ENCODE results near the gene VAMP8. TPM values are rescaled to one million over a fixed set of nuclear protein-coding genes. Genes with fewer than 3 reads are reported as not detected.

Gene VAMP8
- total RNA-seq, result 10 to 100 TPM; 29.2 to 50.8 TPM
- polyA plus RNA-seq, result 100 to 1,000 TPM; 108 to 140 TPM

GRCh38 chr2:85577386-85578242, at the start of gene VAMP8:
Gene VAMP8, plus strand, starts transcription at chr2:85577586. Its CDS starts 61 bp downstream, at chr2:85577647.
- H3K27ac ChIP-seq (ENCODE audit: low read depth in 1 of 2, low read length in 2 of 2), result peak within 1 kb of the TSS; percentile 87 to 91
- 6% methylated on average over 19 of the region's 19 CpGs for WGBS
- H3K36me3 ChIP-seq (ENCODE audit: control insufficient read depth in 4 of 4, insufficient read depth in 3 of 4, low read depth in 1 of 4, low read length in 3 of 4), result peaks cover 0 to 7% (median 2%) of the 10 kb centered on the region in 4 donors
- TF ChIP-seq RXRA (IDR thresholded peaks at IDR 0.05) (peak in 1 of 2 donors; percentile 4), RAD21 (IDR thresholded peaks at IDR 0.05) (peak in 1 of 2 donors; percentile 17), YY1 (IDR thresholded peaks at IDR 0.05) (peak; percentile 37), REST (IDR thresholded peaks at IDR 0.05) (no peak), HNF4A (conservative IDR thresholded peaks at IDR 0.05) (peak in 1 of 2 donors; percentile 15), FOXA2 (IDR thresholded peaks at IDR 0.05) (no peak)
- peak; percentile 61 for DNase-seq (ENCODE audit: low spot score)
- peak within 1 kb of the TSS; percentile 70 to 89 (median 87) for H3K4me3 ChIP-seq (ENCODE audit: low read depth in 1 of 3, low read length in 3 of 3)
- no peaks in the 10 kb centered on the region for H3K27me3 ChIP-seq (ENCODE audit: control insufficient read depth in 4 of 4, insufficient read depth in 4 of 4, low read length in 3 of 4)
- peak within 1 kb of the TSS; percentile 92 to 94 for H3K9ac ChIP-seq (ENCODE audit: low read depth in 1 of 2, low read length in 2 of 2)
- H3K9me3 ChIP-seq (ENCODE audit: control insufficient read depth in 4 of 4, low read length in 3 of 4), result no peaks in the 10 kb centered on the region
- H3K4me1 ChIP-seq (ENCODE audit: control insufficient read depth in 4 of 4, insufficient read depth in 4 of 4, low read length in 3 of 4), result peaks cover 5 to 22% (median 13%) of the 10 kb centered on the region in 4 donors

- TF ChIP-seq RXRA (IDR thresholded peaks at IDR 0.05), result peak; percentile 8 to 32
- TF ChIP-seq FOXA2 (IDR thresholded peaks at IDR 0.05), result peak; percentile 16
- no peak for TF ChIP-seq SP1 (IDR thresholded peaks at IDR 0.05)
- TF ChIP-seq HNF4A (conservative IDR thresholded peaks at IDR 0.05), result peak in 1 of 2 donors; percentile 32
Observed at GRCh38 chr2:85527787-85528186, 49.6 kb upstream of the VAMP8 start.

GRCh38 chr2:85528355-85528754, 49.0 kb upstream of the VAMP8 start:
- Histone ChIP-seq H3K36me3 (ENCODE audit: control insufficient read depth in 4 of 4, insufficient read depth in 3 of 4, low read depth in 1 of 4, low read length in 3 of 4) (no peaks in the 10 kb centered on the region), H3K4me1 (ENCODE audit: control insufficient read depth in 4 of 4, insufficient read depth in 4 of 4, low read length in 3 of 4) (peaks cover 4 to 22% (median 17%) of the 10 kb centered on the region in 4 donors), H3K27me3 (ENCODE audit: control insufficient read depth in 4 of 4, insufficient read depth in 4 of 4, low read length in 3 of 4) (no peaks in the 10 kb centered on the region), H3K9ac (ENCODE audit: low read depth in 1 of 2, low read length in 2 of 2) (no peak overlapping the region), H3K4me3 (ENCODE audit: low read depth in 1 of 3, low read length in 3 of 3) (no peak overlapping the region), H3K27ac (ENCODE audit: low read depth in 1 of 2, low read length in 2 of 2) (peak overlapping the region in 1 of 2 donors; percentile 7), H3K9me3 (ENCODE audit: control insufficient read depth in 4 of 4, low read length in 3 of 4) (no peaks in the 10 kb centered on the region)
- 93% methylated on average over 2 of the region's 2 CpGs for whole genome bisulfite sequencing
- no peak for DNase-seq (ENCODE audit: low spot score)
- TF ChIP-seq RAD21 (IDR thresholded peaks at IDR 0.05), result peak in 1 of 2 donors; percentile 19
- peak; percentile 24 to 38 for TF ChIP-seq HNF4A (conservative IDR thresholded peaks at IDR 0.05)
- no peak for TF ChIP-seq ATF3 (IDR thresholded peaks at IDR 0.05)
- TF ChIP-seq NR2F2 (IDR thresholded peaks at IDR 0.05), result no peak

More at GRCh38 chr2:85527787-85528186, 49.6 kb upstream of the VAMP8 start:
- H3K9me3 ChIP-seq (ENCODE audit: control insufficient read depth in 4 of 4, low read length in 3 of 4), result no peaks in the 10 kb centered on the region
- no peaks in the 10 kb centered on the region for H3K36me3 ChIP-seq (ENCODE audit: control insufficient read depth in 4 of 4, insufficient read depth in 3 of 4, low read depth in 1 of 4, low read length in 3 of 4)
- no peaks in the 10 kb centered on the region for H3K27me3 ChIP-seq (ENCODE audit: control insufficient read depth in 4 of 4, insufficient read depth in 4 of 4, low read length in 3 of 4)
- no peak overlapping the region for H3K4me3 ChIP-seq (ENCODE audit: low read depth in 1 of 3, low read length in 3 of 3)
- DNase-seq (ENCODE audit: low spot score), result no peak
- H3K27ac ChIP-seq (ENCODE audit: low read depth in 1 of 2, low read length in 2 of 2), result peak overlapping the region in 1 of 2 donors; percentile 7
- no peak overlapping the region for H3K9ac ChIP-seq (ENCODE audit: low read depth in 1 of 2, low read length in 2 of 2)
- peaks cover 4 to 22% (median 17%) of the 10 kb centered on the region in 4 donors for H3K4me1 ChIP-seq (ENCODE audit: control insufficient read depth in 4 of 4, insufficient read depth in 4 of 4, low read length in 3 of 4)
